Measurements from ENCODE around the gene OR13C8.
"Not testable (repeated sequence)": the region's sequence is repeated elsewhere in the genome, so short reads cannot be mapped to it uniquely, and the experiment has no call there.

OR13C8 gene

GRCh38 chr9:104568868-104569267, at the start of gene OR13C8:
Gene OR13C8 (plus strand): TSS chr9:104569168. CDS start chr9:104569168, 0 bp downstream.
- Histone ChIP-seq H3K36me3 (replicated peaks; ENCODE audit: insufficient read depth, low read length) (no peaks in the 10 kb centered on the region), H3K4me2 (ENCODE audit: low read depth, low read length) (no peak within 1 kb of the TSS), H2AFZ (ENCODE audit: low read length) (no peak within 1 kb of the TSS), H4K20me1 (ENCODE audit: insufficient read depth, low read length) (no peaks in the 10 kb centered on the region), H3K9me3 (replicated peaks; ENCODE audit: insufficient read depth, low read length) (no peaks in the 10 kb centered on the region), H3K4me1 (ENCODE audit: low read length) (no peaks in the 10 kb centered on the region), H3K27ac (ENCODE audit: low read length) (no peak within 1 kb of the TSS), H3K79me2 (ENCODE audit: low read length) (no peaks in the 10 kb centered on the region), H3K9me2 (replicated peaks; ENCODE audit: insufficient read depth, low read length) (no peaks in the 10 kb centered on the region), H3K27me3 (replicated peaks; ENCODE audit: insufficient read depth, low read length) (no peaks in the 10 kb centered on the region), H3K4me3 (ENCODE audit: low read length) (no peak within 1 kb of the TSS), H3F3A (ENCODE audit: insufficient read depth, low read length) (no peaks in the 10 kb centered on the region), H3K9ac (ENCODE audit: low read length) (no peak within 1 kb of the TSS)
- no peak for TF ChIP-seq EZH2 (optimal IDR thresholded peaks at IDR 0.05; ENCODE audit: low read depth, low read length)
- TF ChIP-seq CTCF (IDR thresholded peaks at IDR 0.05; ENCODE audit: low read length) = no peak
- TF ChIP-seq EZH2phosphoT487 (IDR thresholded peaks at IDR 0.05; ENCODE audit: low read length) = no peak
- no peak for DNase-seq

GRCh38 chr9:104520241-104520640, 48.7 kb upstream of the OR13C8 start:
- not testable (repeated sequence) for H3K4me2 ChIP-seq (ENCODE audit: low read depth, low read length); H3K79me2 ChIP-seq (ENCODE audit: low read length); H3K9me2 ChIP-seq (replicated peaks; ENCODE audit: insufficient read depth, low read length); H3K4me1 ChIP-seq (ENCODE audit: low read length); H3K4me3 ChIP-seq (ENCODE audit: low read length); H3F3A ChIP-seq (ENCODE audit: insufficient read depth, low read length); H4K20me1 ChIP-seq (ENCODE audit: insufficient read depth, low read length); DNase-seq; H3K27ac ChIP-seq (ENCODE audit: low read length); H3K9me3 ChIP-seq (replicated peaks; ENCODE audit: insufficient read depth, low read length); H3K9ac ChIP-seq (ENCODE audit: low read length); H3K36me3 ChIP-seq (replicated peaks; ENCODE audit: insufficient read depth, low read length); H2AFZ ChIP-seq (ENCODE audit: low read length); H3K27me3 ChIP-seq (replicated peaks; ENCODE audit: insufficient read depth, low read length)

- Histone ChIP-seq H2AFZ (ENCODE audit: low read length) (no peak within 1 kb of the TSS), H3K36me3 (replicated peaks; ENCODE audit: insufficient read depth, low read length) (no peaks in the 10 kb centered on the region), H3K4me1 (ENCODE audit: low read length) (no peaks in the 10 kb centered on the region), H3K9ac (ENCODE audit: low read length) (no peak within 1 kb of the TSS), H3K27ac (ENCODE audit: low read length) (no peak within 1 kb of the TSS), H4K20me1 (ENCODE audit: insufficient read depth, low read length) (no peaks in the 10 kb centered on the region), H3F3A (ENCODE audit: insufficient read depth, low read length) (no peaks in the 10 kb centered on the region), H3K4me3 (ENCODE audit: low read length) (no peak within 1 kb of the TSS), H3K9me2 (replicated peaks; ENCODE audit: insufficient read depth, low read length) (no peaks in the 10 kb centered on the region), H3K27me3 (replicated peaks; ENCODE audit: insufficient read depth, low read length) (no peaks in the 10 kb centered on the region), H3K79me2 (ENCODE audit: low read length) (no peaks in the 10 kb centered on the region), H3K9me3 (replicated peaks; ENCODE audit: insufficient read depth, low read length) (no peaks in the 10 kb centered on the region), H3K4me2 (ENCODE audit: low read depth, low read length) (no peak within 1 kb of the TSS)
- no peak for TF ChIP-seq CTCF (IDR thresholded peaks at IDR 0.05; ENCODE audit: low read length)
- TF ChIP-seq EZH2phosphoT487 (IDR thresholded peaks at IDR 0.05; ENCODE audit: low read length) = no peak
- TF ChIP-seq EZH2 (optimal IDR thresholded peaks at IDR 0.05; ENCODE audit: low read depth, low read length) = no peak
- DNase-seq = no peak
Measured at GRCh38 chr9:104527109-104527508, 41.9 kb upstream of the OR13C8 start, which contains the start of gene OR13C4. Gene OR13C4 (minus strand): TSS chr9:104527209. CDS start chr9:104527209, 0 bp downstream.

- Histone ChIP-seq H3K9me2 (replicated peaks; ENCODE audit: insufficient read depth, low read length) (no peaks in the 10 kb centered on the region), H3K9me3 (replicated peaks; ENCODE audit: insufficient read depth, low read length) (no peaks in the 10 kb centered on the region), H2AFZ (ENCODE audit: low read length) (no peak within 1 kb of the TSS), H3K4me3 (ENCODE audit: low read length) (no peak within 1 kb of the TSS), H3K4me2 (ENCODE audit: low read depth, low read length) (no peak within 1 kb of the TSS), H3K27me3 (replicated peaks; ENCODE audit: insufficient read depth, low read length) (no peaks in the 10 kb centered on the region), H3K36me3 (replicated peaks; ENCODE audit: insufficient read depth, low read length) (no peaks in the 10 kb centered on the region), H3K4me1 (ENCODE audit: low read length) (no peaks in the 10 kb centered on the region), H3K79me2 (ENCODE audit: low read length) (no peaks in the 10 kb centered on the region), H3F3A (ENCODE audit: insufficient read depth, low read length) (no peaks in the 10 kb centered on the region), H3K9ac (ENCODE audit: low read length) (no peak within 1 kb of the TSS), H3K27ac (ENCODE audit: low read length) (no peak within 1 kb of the TSS), H4K20me1 (ENCODE audit: insufficient read depth, low read length) (no peaks in the 10 kb centered on the region)
- DNase-seq = no peak
- TF ChIP-seq EZH2phosphoT487 (IDR thresholded peaks at IDR 0.05; ENCODE audit: low read length) = no peak
- no peak for TF ChIP-seq EZH2 (optimal IDR thresholded peaks at IDR 0.05; ENCODE audit: low read depth, low read length)
- TF ChIP-seq CTCF (IDR thresholded peaks at IDR 0.05; ENCODE audit: low read length) = no peak
Measured at GRCh38 chr9:104536756-104537155, 32.2 kb upstream of the OR13C8 start, which contains the start of gene OR13C3. Gene OR13C3 (minus strand): TSS chr9:104536856. CDS start chr9:104536723, 133 bp downstream.

All from MM.1S (cell line).